Spleen (tissue), 11 donors: ENCODE data around the gene DNMT1. TPM values are rescaled to one million over a fixed set of nuclear protein-coding genes. Genes with fewer than 3 reads are reported as not detected.
"Not testable (repeated sequence)": the region's sequence is repeated elsewhere in the genome, so short reads cannot be mapped to it uniquely, and the experiment has no call there.

Experiments
- DNase-seq: peaks from one replicate; pipeline ENCODE4 v3.0.0-alpha.2; 2020
- H3K27ac ChIP-seq, 8 donors: fragments of 200-600 bp; sonication (generic) in 7 of 8; 1 replicate in 4 of 8; 2 replicates in 4 of 8; pipeline versions ENCODE4 v1.5.0 to v1.8.0; 2016 to 2021; ENCODE audit warnings: inconsistent platforms in 4 of 8, mild to moderate bottlenecking in 4 of 8, moderate library complexity in 1 of 8
- H3K27me3 ChIP-seq, 7 donors: fragments of 200-600 bp; sonication (generic) in 6 of 7; replicated peaks in 1 of 7; 1 replicate in 4 of 7; 2 replicates in 3 of 7; pipeline versions ENCODE4 v1.5.0 to v1.8.0; 2016 to 2021; ENCODE audit warnings: inconsistent platforms in 3 of 7, mild to moderate bottlenecking in 1 of 7
- H3K36me3 ChIP-seq, 6 donors: fragments of 200-600 bp; sonication (generic) in 5 of 6; 1 replicate in 4 of 6; 2 replicates in 2 of 6; pipeline versions ENCODE4 v1.5.0 to v1.8.0; 2016 to 2021; ENCODE audit warnings: inconsistent platforms in 2 of 6
- H3K4me1 ChIP-seq, 6 donors: fragments of 200-600 bp; sonication (generic) in 5 of 6; 1 replicate in 3 of 6; 2 replicates in 3 of 6; pipeline versions ENCODE4 v1.5.0 to v1.8.0; 2016 to 2021; ENCODE audit warnings: inconsistent platforms in 3 of 6
- H3K4me3 ChIP-seq, 8 donors: fragments of 200-600 bp; sonication (generic) in 7 of 8; 1 replicate in 4 of 8; 2 replicates in 4 of 8; pipeline versions ENCODE4 v1.5.0 to v1.8.0; 2016 to 2021; ENCODE audit warnings: inconsistent platforms in 4 of 8, mild to moderate bottlenecking in 4 of 8, moderate library complexity in 2 of 8
- H3K9me3 ChIP-seq, 8 donors: fragments of 200-600 bp; sonication (generic) in 7 of 8; 1 replicate in 4 of 8; 2 replicates in 4 of 8; pipeline versions ENCODE4 v1.5.0 to v1.8.0; 2016 to 2021; ENCODE audit warnings: inconsistent platforms in 4 of 8
- POLR2A ChIP-seq, 3 donors: fragments of 450-650 bp; IDR thresholded peaks; one replicate each; pipeline ENCODE4 v1.5.1; 2017; ENCODE audit warnings: antibody characterized with exemption in 3 of 3, mild to moderate bottlenecking in 1 of 3
- POLR2AphosphoS5 ChIP-seq, 3 donors: sonication (generic); formaldehyde crosslinking; IDR thresholded peaks; one replicate each; pipeline ENCODE4 v1.5.1; 2017; ENCODE audit warnings: antibody characterized with exemption in 3 of 3
- WGBS, 5 donors: extraction: QIAGEN DNeasy Blood & Tissue Kit in 3 of 5; methylation state at CpG; one replicate each; pipeline versions ENCODE4 v1.1.5 to v1.1.7; 2013 to 2018; 5-methylcytosine and 5-hydroxymethylcytosine counted together
- intact Hi-C: fragments of 100-400 bp; cut with DNase I; formaldehyde crosslinking; loops from one replicate; pipeline ENCODE4 v1.15.0; 2023; ENCODE audit warnings: low total_unique reads
- polyA plus RNA-seq, 3 donors: library from polyadenylated mRNA; stranded (reverse); fragments of 200-250 nt; gene quantifications; one replicate each; pipeline ENCODE4 v1.2.1, GENCODE V29; 2013
- total RNA-seq, 7 donors: library from RNA; depleted of rRNA in 3 of 7; stranded (reverse); fragments of >200 nt in 3 of 7; fragmentation: NEBNext Ultra II Directional in 4 of 7; extraction: Animal tissue kit (Norgen Biotek cat#: 25700) in 4 of 7; gene quantifications; one replicate each; pipeline versions ENCODE4 v1.1.0 to v1.2.1, GENCODE V29; 2016 to 2021
- TF ChIP-seq, protein P1 (sequence below), 11 experiments: fragments of 200-600 bp in 7 of 11; fragments of 450-650 bp in 4 of 11; sonication (generic) in 4 of 11; IDR thresholded peaks in 8 of 11; conservative IDR thresholded peaks in 3 of 11; 1 replicate in 7 of 11; 2 replicates in 4 of 11; pipeline versions ENCODE4 v1.4.0 to v1.8.0; 2016 to 2021; ENCODE audit warnings: antibody characterized with exemption in 11 of 11, inconsistent platforms in 4 of 11, mild to moderate bottlenecking in 1 of 11
- donor health status: healthy with polysubstance abuse.
- donor health status: DM: no; HTN: no; CAD: no; lungs with moderate emphysema.
- donor health status: DM: no; HTN: no; CAD: no.
- donor health status: Bipolar disorder and iron deficiency.
- donor health status: healthy.
- donor health status: DM: no; HTN: no; CAD: no.
- donor health status: DM: yes; HTN: yes; CAD: no.

DNMT1 gene
- total and polyA plus RNA-seq, 10 donors = 40.6 to 131 (median 71.8) TPM

- Histone ChIP-seq H3K4me1 (peaks cover 0 to 20% (median 0%) of the 10 kb centered on the region in 6 donors), H3K36me3 (peaks cover 0 to 96% (median 41%) of the 10 kb centered on the region in 6 donors), H3K27me3 (no peaks in the 10 kb centered on the region), H3K4me3 (no peak overlapping the region), H3K27ac (no peak overlapping the region), H3K9me3 (no peaks in the 10 kb centered on the region)
- 64 to 87% (median 69%) methylated on average over 3 of the region's 3 CpGs for WGBS, 5 donors
- TF ChIP-seq, protein P1, sequence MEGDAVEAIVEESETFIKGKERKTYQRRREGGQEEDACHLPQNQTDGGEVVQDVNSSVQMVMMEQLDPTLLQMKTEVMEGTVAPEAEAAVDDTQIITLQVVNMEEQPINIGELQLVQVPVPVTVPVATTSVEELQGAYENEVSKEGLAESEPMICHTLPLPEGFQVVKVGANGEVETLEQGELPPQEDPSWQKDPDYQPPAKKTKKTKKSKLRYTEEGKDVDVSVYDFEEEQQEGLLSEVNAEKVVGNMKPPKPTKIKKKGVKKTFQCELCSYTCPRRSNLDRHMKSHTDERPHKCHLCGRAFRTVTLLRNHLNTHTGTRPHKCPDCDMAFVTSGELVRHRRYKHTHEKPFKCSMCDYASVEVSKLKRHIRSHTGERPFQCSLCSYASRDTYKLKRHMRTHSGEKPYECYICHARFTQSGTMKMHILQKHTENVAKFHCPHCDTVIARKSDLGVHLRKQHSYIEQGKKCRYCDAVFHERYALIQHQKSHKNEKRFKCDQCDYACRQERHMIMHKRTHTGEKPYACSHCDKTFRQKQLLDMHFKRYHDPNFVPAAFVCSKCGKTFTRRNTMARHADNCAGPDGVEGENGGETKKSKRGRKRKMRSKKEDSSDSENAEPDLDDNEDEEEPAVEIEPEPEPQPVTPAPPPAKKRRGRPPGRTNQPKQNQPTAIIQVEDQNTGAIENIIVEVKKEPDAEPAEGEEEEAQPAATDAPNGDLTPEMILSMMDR (IDR thresholded peaks at IDR 0.05 in 8 of 11, conservative IDR thresholded peaks at IDR 0.05 in 3 of 11) = no peak
- TF ChIP-seq POLR2A (IDR thresholded peaks at IDR 0.05) = no peak
- TF ChIP-seq POLR2AphosphoS5 (IDR thresholded peaks at IDR 0.05) = no peak
- no peak for DNase-seq
- intact Hi-C loops = no loop called here
These were observed 10.8 kb downstream of the DNMT1 start for GRCh38 chr19:10183926-10184325.

- TF ChIP-seq POLR2A (IDR thresholded peaks at IDR 0.05) (no peak), POLR2AphosphoS5 (IDR thresholded peaks at IDR 0.05) (no peak)
- TF ChIP-seq, protein P1 (IDR thresholded peaks at IDR 0.05 in 8 of 11, conservative IDR thresholded peaks at IDR 0.05 in 3 of 11) = no peak
- Histone ChIP-seq H3K27me3 (no peaks in the 10 kb centered on the region), H3K4me1 (peaks cover 0 to 13% (median 0%) of the 10 kb centered on the region in 6 donors), H3K9me3 (no peaks in the 10 kb centered on the region), H3K4me3 (no peak overlapping the region), H3K27ac (no peak overlapping the region), H3K36me3 (peaks cover 0 to 96% (median 47%) of the 10 kb centered on the region in 6 donors)
- DNase-seq = no peak
- intact Hi-C loops = no loop called here
- WGBS, 5 donors = 91 to 94% (median 92%) methylated on average over 10 of the region's 10 CpGs
These were observed 11.9 kb downstream of the DNMT1 start for GRCh38 chr19:10182847-10183246.

DNA sequence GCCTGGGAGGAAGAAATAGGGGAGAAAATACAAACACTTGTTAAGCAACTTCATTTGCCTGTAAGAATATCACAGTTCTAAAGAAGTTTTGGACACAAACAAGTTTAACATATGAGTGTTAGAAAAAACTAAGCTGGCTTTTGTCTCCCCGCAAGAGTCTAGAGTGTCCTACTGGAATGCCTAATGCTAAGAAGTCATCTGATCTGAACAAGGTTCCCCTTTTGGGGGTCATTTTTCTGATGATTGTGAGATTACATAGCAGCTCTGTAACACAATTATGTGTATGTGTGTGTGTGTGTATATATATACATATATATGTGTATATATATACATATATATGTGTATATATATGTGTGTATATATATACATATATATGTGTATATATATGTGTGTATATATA lies 12.7 kb downstream of the DNMT1 start:
- Histone ChIP-seq H3K9me3 (no peaks in the 10 kb centered on the region), H3K36me3 (peaks cover 0 to 96% (median 53%) of the 10 kb centered on the region in 6 donors), H3K27ac (no peak overlapping the region), H3K27me3 (no peaks in the 10 kb centered on the region), H3K4me3 (no peak overlapping the region), H3K4me1 (peaks cover 0 to 5% (median 0%) of the 10 kb centered on the region in 6 donors)
- intact Hi-C loops = no loop called here
- WGBS, 5 donors = 36 to 98% (median 90%) methylated on average over 1 of the region's 1 CpG
- TF ChIP-seq, protein P1 (IDR thresholded peaks at IDR 0.05 in 8 of 11, conservative IDR thresholded peaks at IDR 0.05 in 3 of 11) = no peak
- no peak for TF ChIP-seq POLR2AphosphoS5 (IDR thresholded peaks at IDR 0.05)
- DNase-seq = no peak

DNA sequence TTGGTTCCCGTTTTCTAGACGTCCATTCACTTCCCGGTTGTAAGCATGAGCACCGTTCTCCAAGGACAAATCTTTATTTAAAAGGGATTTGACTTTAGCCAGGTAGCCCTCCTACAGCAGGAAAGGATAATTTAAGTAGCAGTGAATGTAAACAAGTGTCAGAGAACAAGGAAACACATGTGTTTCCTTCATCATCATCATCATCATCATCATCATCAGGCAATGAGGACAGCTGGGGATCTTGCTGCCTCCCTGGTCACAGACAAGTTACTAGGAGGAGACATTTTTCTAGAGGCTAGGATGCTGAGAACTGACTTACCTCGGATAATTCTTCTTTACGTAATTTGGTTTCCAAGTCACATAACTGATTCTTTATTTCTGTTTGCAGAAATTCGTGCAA lies 14.3 kb downstream of the DNMT1 start:
- Histone ChIP-seq H3K9me3 (no peaks in the 10 kb centered on the region), H3K36me3 (peaks cover 0 to 96% (median 63%) of the 10 kb centered on the region in 6 donors), H3K27ac (no peak overlapping the region), H3K4me1 (no peaks in the 10 kb centered on the region), H3K4me3 (no peak overlapping the region), H3K27me3 (no peaks in the 10 kb centered on the region)
- DNase-seq = no peak
- TF ChIP-seq, protein P1 (IDR thresholded peaks at IDR 0.05 in 8 of 11, conservative IDR thresholded peaks at IDR 0.05 in 3 of 11) = no peak
- TF ChIP-seq POLR2AphosphoS5 (IDR thresholded peaks at IDR 0.05) (no peak), POLR2A (IDR thresholded peaks at IDR 0.05) (no peak)
- intact Hi-C loops = no loop called here
- WGBS, 5 donors = 78 to 94% (median 84%) methylated on average over 7 of the region's 7 CpGs

GRCh38 chr19:10180024-10180423 lies 14.7 kb downstream of the DNMT1 start:
- H3K4me3 ChIP-seq, H3K4me1 ChIP-seq, DNase-seq, intact Hi-C loops, H3K9me3 ChIP-seq, H3K27ac ChIP-seq, H3K27me3 ChIP-seq: not testable (repeated sequence)
- peaks cover 0 to 96% (median 66%) of the 10 kb centered on the region in 6 donors for H3K36me3 ChIP-seq
- WGBS, 5 donors = 94 to 99% (median 96%) methylated on average over 6 of the region's 6 CpGs
